ENCODE measurements around the gene DBNL. TPM values are rescaled to one million over a fixed set of nuclear protein-coding genes. Genes with fewer than 3 reads are reported as not detected.

Gene DBNL
- total and polyA plus RNA-seq, 7 donors = 33.4 to 66.7 (median 40.0) TPM

DNA sequence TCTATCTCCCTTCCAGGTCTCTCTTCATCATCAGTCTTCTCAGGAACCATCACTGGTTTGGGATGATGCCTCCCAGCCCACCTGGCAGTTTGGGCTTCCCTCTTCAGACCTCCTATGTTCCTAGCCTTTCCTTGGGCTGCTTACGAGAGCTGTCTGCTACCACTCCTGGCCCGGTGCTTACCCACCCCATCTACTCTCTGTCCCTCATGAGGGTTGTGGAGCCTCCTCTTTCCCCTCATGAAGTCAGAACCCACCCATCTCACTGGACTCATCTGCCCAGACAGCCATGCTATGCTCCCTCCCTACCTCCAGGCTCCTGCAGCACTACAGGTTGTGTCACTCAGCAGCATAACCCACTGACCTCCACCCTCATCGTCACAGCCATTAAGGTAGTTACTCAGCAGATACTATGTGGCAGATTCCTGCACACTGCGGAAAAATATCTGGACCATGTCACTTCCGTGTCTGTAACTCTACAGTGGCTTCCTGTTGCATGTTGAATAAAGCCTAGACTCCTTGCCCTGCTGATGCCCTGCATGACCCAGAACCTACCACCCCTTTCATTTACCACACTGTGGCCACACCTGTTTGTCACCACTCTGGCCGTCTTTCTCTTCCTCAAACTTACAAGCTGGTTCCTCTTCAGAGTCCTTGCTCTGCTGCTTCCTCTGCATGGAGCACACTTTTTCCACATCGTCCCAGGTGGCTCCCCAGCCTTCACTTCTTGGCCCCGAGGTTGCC lies 2.0 kb downstream of the DBNL start:
- H3K4me1 ChIP-seq = peaks cover 25% of the 10 kb centered on the region
- H3K9me3 ChIP-seq = no peaks in the 10 kb centered on the region
- WGBS, 3 donors = 69 to 82% (median 72%) methylated on average over 8 of the region's 8 CpGs
- ATAC-seq (no peak), DNase-seq (peak in 1 of 2 donors; percentile 19)
- no peak overlapping the region for H3K27ac ChIP-seq
- no peak for TF ChIP-seq CTCF (IDR thresholded peaks at IDR 0.05)
- H3K27me3 ChIP-seq (ENCODE audit: insufficient read depth in 3 of 3, low read length in 2 of 3) = no peaks in the 10 kb centered on the region
- intact Hi-C loops (cut with DNase I) = no loop called here
- no peak overlapping the region for H3K4me3 ChIP-seq
- H3K36me3 ChIP-seq (ENCODE audit: insufficient read depth in 1 of 2, low read depth in 1 of 2) = peaks cover under 1 to 34% of the 10 kb centered on the region in 2 donors

- H3K27me3 ChIP-seq (ENCODE audit: insufficient read depth in 3 of 3, low read length in 2 of 3) = no peaks in the 10 kb centered on the region
- peaks cover 8 to 51% of the 10 kb centered on the region in 2 donors for H3K36me3 ChIP-seq (ENCODE audit: insufficient read depth in 1 of 2, low read depth in 1 of 2)
- peaks cover 25% of the 10 kb centered on the region for H3K4me1 ChIP-seq
- no peak overlapping the region for H3K27ac ChIP-seq
- no peak overlapping the region for H3K4me3 ChIP-seq
- ATAC-seq = no peak
- WGBS, 3 donors = 82 to 92% (median 86%) methylated on average over 7 of the region's 7 CpGs
- TF ChIP-seq CTCF (IDR thresholded peaks at IDR 0.05) = no peak
- no peaks in the 10 kb centered on the region for H3K9me3 ChIP-seq
- peak in 1 of 2 donors; percentile 23 for DNase-seq
- intact Hi-C loops (cut with DNase I) = no loop called here
These were observed 3.7 kb downstream of the DBNL start for GRCh38 chr7:44048031-44048795.

DNA sequence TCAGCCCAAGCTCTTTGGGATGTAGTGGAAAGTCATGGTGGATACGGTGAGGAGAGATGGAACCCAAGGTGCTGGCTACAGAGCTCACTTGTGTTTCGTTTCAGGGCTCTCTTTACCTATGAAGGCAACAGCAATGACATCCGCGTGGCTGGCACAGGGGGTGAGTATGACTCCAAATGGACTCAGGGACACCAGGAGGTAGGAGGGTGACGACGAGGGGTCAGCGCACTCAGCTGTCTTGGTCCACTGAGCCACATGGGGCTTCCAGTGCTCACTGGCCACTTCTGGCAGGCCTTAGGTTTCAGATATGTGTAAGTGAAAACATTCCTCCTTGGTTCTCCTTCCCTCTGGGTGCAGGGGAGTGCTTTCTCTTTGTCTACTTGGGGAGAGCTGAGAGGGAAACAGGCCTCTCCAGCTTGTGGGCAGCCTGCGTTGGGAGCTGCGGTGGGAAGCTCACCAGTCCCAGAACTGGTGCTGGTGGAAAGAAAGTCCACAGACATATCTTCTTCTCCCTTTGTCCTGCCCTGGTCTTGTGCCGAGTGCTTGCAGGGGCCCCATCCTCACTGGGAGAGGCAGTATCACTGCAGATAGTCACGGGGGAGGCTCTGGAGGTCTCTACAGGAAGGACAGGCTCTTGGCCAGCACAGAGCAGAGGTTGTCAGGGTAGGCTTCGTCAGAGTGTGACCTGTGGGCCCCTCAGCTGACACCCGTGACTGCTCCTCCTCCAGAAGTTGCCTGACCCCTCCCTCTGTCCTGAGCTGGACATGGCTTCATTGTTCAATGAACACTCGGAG lies 5.8 kb downstream of the DBNL start:
- DNase-seq = peak in 1 of 2 donors; percentile 42
- no peak overlapping the region for H3K4me3 ChIP-seq
- H3K27me3 ChIP-seq (ENCODE audit: insufficient read depth in 3 of 3, low read length in 2 of 3) = no peaks in the 10 kb centered on the region
- peaks cover 8 to 72% of the 10 kb centered on the region in 2 donors for H3K36me3 ChIP-seq (ENCODE audit: insufficient read depth in 1 of 2, low read depth in 1 of 2)
- 88 to 95% (median 92%) methylated on average over 13 to 14 of the region's 14 CpGs for WGBS, 3 donors
- no peaks in the 10 kb centered on the region for H3K9me3 ChIP-seq
- no peak overlapping the region for H3K27ac ChIP-seq
- TF ChIP-seq CTCF (IDR thresholded peaks at IDR 0.05) = no peak
- intact Hi-C loops (cut with DNase I) = no loop called here
- peaks cover 22% of the 10 kb centered on the region for H3K4me1 ChIP-seq
- ATAC-seq = no peak

DNA sequence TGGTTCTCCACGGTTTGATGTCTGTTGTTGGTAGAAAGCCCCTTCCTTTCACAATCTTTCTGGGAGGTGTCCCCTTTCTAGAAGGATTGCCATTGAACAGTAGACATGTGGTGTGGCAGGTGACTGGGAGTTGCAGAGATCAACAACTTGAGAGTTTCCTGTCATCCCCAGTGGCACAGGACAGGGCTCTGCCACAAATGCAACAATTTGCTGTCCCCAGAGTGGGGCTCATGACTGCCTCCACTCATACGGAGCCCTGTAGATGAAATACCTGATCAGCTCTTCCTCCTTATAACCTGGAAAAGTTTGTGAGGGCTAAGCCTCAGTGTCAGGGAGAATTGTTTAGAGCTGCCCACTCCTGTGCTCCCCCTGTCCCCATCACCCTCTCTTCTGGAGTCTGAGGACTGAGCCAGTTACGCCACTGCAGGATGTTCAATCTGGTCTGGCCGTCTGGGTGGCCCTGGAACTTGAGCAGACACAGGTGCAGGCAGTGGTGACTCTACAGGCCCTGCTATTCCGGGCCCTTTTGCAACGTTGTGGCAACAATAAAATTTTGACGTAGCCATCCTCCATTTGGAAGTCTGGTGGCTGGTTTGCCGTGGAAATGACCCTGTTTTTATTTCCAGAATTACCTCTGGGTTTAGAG lies 6.5 kb downstream of the DBNL start:
- ATAC-seq = no peak
- Histone ChIP-seq H3K27ac (no peak overlapping the region), H3K36me3 (ENCODE audit: insufficient read depth in 1 of 2, low read depth in 1 of 2) (peaks cover 8 to 75% of the 10 kb centered on the region in 2 donors), H3K27me3 (ENCODE audit: insufficient read depth in 3 of 3, low read length in 2 of 3) (no peaks in the 10 kb centered on the region), H3K4me3 (no peak overlapping the region), H3K9me3 (no peaks in the 10 kb centered on the region), H3K4me1 (peaks cover 15% of the 10 kb centered on the region)
- DNase-seq = peak in 1 of 2 donors; percentile 16
- WGBS, 3 donors = 79 to 81% (median 80%) methylated on average over 8 of the region's 8 CpGs
- intact Hi-C loops (cut with DNase I) = no loop called here
- no peak for TF ChIP-seq CTCF (IDR thresholded peaks at IDR 0.05)
